Jurkat, Clone E6-1 (cell line): ENCODE measurements around the gene KLHL42. TPM values are rescaled to one million over a fixed set of nuclear protein-coding genes. Genes with fewer than 3 reads are reported as not detected.
A peak's percentile ranks its signal among the peaks of the same experiment; 100 is the strongest.
"Not testable (repeated sequence)": the region's sequence is repeated elsewhere in the genome, so short reads cannot be mapped to it uniquely, and the experiment has no call there.

Experiments
- DNase-seq: peaks from one replicate; pipeline ENCODE4 v3.0.0-alpha.2; 2011; ENCODE audit warnings: low read depth, low spot score
- H3K4me3 ChIP-seq: 2 replicates; pipeline ENCODE4 v1.5.1; 2011; ENCODE audit warnings: mild to moderate bottlenecking, low read length, control low read depth, moderate library complexity
- polyA plus RNA-seq: library from polyadenylated mRNA; unstranded; fragments of >200 nt; gene quantifications from one replicate; pipeline ENCODE4 v1.2.1, GENCODE V29; 2012; ENCODE audit warnings: missing spikeins; ENCODE audit not compliant: insufficient read length, insufficient read depth

KLHL42 gene, protein sequence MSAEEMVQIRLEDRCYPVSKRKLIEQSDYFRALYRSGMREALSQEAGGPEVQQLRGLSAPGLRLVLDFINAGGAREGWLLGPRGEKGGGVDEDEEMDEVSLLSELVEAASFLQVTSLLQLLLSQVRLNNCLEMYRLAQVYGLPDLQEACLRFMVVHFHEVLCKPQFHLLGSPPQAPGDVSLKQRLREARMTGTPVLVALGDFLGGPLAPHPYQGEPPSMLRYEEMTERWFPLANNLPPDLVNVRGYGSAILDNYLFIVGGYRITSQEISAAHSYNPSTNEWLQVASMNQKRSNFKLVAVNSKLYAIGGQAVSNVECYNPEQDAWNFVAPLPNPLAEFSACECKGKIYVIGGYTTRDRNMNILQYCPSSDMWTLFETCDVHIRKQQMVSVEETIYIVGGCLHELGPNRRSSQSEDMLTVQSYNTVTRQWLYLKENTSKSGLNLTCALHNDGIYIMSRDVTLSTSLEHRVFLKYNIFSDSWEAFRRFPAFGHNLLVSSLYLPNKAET
- 10.0 TPM for polyA plus RNA-seq

DNA sequence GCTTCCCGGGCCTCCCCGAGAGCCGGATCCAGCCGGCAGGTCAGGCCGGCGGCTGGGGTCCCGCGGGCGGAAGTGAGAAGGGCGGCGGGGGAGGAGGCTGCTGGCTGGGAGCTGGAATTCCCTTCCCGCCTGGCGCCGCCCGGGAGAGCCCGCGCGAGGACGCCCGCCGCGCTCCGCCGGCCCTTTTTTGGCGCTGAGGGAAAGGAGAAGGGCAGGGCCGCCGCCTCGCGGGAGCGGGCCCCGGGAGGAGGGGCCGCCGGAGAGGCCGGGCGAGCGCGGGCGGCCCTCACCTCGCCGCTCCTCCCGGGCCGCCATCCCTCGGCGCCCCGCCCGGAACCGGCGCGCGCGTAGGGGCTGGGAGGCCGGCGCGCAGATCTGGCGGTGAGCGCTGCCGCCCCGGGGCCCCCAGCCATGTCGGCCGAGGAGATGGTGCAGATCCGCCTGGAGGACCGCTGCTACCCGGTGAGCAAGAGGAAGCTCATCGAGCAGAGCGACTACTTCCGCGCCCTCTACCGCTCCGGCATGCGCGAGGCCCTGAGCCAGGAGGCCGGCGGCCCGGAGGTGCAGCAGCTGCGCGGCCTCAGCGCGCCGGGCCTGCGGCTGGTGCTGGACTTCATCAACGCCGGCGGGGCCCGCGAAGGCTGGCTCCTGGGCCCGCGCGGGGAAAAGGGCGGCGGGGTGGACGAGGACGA lies at the start of gene KLHL42, which contains the start of gene MANSC4:
Gene KLHL42 (plus strand): TSS at position 314 of the 692 bp plus-strand sequence. CDS start 98 bp downstream, at position 412.
Gene MANSC4 (minus strand): TSS at position 317 of the 692 bp plus-strand sequence. CDS start 8,960 bp downstream, outside the sequence.
- peak; percentile 46 for DNase-seq
- peak within 1 kb of the TSS; percentile 78 for H3K4me3 ChIP-seq

DNA sequence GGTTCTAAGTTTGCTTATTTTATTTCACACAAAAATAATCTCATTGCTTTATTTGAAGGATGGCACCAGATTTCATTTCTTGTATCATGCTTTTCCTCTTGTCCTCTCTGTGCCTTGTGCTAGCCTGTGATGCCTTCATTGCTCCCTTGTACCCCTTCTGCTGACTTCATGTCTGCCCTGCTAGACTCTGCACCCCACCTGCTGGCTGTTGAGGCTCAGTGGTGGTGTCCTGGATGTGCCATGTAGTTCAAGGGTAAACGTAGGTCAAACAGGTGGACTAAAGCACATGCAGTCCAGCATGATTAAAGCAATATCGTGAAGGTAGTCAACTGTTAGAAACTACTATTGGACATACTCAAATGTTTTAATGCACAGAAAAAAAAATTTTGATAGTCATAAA lies 47.8 kb upstream of the KLHL42 start:
- DNase-seq: peak; percentile 29
- no peak overlapping the region for H3K4me3 ChIP-seq

DNA sequence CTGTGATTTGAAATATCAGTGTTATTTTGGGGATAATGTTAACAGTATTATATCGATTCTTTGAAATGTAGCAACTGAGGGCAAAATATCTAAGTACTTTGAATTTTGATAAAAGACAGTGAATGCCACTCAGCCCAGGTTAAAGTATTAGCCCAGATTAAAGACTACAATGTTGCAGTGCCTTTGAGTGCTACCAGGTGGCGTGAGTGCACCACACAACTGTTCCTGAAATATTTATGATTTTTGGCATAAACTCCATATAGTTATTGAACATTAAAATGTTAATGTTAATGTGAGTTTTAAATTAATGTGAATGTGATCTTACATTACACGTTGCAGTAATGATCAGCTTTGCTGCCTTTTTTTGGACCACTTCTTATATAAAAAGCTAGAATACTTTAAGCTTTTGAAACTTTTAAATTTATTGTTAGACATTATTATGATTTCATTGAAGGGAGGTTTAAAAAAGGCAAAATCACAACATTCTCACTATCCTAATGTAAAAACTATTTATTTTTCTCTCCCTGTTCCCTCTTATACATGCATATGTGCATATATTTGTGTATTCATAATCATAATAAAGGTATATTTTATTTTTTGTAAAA lies 46.9 kb upstream of the KLHL42 start:
- peak; percentile 32 for DNase-seq
- no peak overlapping the region for H3K4me3 ChIP-seq

DNA sequence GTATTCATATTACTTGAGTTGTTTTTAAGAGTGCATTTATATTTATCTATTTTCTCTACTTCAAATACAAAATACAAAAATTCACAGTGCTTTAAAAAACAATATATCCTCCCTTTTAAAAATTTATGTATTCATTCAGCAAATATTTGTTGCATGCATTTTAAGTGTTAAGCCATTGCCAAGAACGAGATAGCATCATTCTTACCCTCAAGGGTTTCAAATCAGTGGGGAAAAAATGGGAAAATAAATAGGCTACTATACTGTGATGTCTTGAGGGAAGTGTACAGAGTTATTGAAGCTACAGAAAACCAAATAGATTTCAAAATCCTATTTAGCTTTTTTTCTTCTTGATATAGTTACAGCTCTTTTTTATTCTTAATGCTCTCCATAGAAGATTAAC lies 46.2 kb upstream of the KLHL42 start:
- DNase-seq: no peak
- no peak overlapping the region for H3K4me3 ChIP-seq

DNA sequence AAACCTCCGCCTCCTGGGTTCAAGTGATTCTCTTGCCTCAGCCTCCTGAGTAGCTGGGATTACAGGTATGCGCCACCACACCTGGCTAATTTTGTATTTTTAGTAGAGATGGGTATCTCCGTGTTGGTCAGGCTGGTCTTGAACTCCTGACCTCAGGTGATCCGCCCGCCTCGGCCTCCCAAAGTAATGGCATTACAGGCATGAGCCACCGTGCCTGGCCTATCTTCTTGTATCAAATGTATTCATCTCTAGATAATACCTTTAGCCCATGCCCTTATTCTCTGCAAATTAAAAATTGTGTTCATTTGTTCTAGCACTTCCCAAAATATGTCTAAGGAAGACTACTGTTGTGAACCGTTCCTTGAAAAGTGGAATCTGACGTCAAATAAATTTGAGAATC lies 45.7 kb upstream of the KLHL42 start:
- DNase-seq, H3K4me3 ChIP-seq: not testable (repeated sequence)

DNA sequence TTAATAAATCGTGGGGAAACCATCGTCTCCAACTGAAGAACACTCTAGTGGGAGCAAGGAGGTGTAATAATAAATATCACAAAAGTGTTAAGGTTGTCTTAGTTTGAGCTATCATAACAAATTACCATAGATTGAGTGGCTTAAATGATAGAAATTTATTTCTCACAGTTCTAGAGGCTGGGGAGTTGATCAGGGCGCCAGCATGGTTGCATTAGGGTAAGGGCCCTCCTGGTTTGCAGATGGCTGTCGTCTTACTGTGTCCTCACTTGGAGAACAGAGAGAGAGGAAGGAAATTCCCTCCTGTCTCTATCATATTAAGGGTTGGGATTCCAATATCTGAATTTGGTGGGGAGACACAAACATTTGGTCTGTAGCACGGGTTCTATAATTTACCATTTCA lies 36.4 kb upstream of the KLHL42 start:
- DNase-seq: no peak
- H3K4me3 ChIP-seq: no peak overlapping the region

DNA sequence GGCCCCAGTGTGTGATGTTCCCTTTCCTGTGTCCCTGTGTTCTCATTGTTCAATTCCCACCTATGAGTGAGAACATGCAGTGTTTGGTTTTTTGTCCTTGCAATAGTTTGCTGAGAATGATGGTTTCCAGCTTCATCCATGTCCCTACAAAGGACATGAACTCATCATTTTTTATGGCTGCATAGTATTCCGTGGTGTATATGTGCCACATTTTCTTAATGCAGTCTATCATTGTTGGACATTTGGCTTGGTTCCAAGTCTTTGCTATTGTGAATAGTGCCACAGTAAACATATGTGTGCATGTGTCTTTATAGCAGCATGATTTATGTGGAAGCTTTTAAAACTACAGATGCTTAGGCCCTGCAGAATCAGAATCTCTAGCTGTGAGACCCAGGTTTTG lies 34.3 kb upstream of the KLHL42 start:
- H3K4me3 ChIP-seq, DNase-seq: not testable (repeated sequence)

DNA sequence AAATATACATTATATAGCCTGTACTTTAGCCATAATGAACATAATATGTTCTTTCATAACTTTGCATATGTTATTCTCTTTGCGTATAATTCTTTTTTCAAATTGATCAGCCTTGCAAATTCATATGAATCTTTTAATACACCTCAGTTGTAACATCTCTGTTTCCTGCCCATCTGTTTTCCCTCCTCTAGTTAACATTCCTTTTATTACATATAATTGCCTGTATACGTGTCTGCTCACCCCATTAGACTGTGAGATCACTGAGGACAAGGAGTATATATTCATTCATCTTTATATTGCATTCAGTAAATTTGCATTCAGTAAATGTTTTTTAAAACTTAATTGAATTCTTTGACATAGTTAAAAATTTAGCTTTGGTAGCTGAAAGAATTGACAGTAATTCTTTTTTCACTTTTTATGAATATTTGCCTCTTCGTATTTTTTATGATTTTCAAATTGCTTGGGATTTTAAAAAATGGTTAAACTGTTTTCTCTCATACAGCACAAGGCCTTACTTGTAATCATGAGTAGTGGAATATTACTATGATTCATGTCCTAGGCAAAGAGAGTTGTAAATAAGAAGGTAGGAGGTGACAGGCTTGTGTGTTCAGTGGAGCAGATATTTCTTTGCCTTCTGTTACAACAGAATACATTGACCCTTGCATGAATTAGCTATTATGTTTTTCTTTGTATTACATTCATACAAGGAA lies 32.8 kb upstream of the KLHL42 start:
- H3K4me3 ChIP-seq: no peak overlapping the region
- no peak for DNase-seq

DNA sequence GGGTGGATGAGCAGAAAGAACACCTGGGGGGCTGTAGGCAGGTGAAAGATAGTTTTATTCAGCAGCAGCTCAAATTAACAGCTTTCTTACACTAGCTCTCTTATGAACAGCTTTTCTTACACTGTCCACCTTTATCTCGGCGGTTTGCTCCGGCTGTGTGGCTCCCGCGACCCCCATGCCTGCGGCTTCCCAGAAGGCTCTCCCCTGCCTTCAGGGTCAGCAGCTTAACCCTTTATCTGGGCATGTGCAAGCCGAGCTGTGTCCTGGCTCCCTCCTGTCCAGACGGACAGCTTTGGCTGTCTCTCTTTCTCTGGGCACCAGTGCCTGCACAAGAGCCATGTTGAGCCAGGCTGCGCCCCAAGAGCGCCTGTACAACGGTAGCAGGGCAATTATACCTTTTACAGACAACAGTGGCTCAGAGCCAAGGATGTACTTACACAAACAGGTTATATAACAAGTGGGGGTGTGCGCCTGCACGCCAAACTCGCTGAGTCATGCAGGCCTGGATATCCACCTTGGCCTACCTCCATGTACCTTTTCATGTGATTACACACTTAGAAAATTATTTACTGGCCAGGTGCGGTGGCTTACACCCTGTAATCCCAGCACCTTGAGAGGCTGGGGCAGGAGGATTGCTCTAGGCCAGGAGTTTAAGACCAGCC lies 28.5 kb upstream of the KLHL42 start:
- no peak for DNase-seq

DNA sequence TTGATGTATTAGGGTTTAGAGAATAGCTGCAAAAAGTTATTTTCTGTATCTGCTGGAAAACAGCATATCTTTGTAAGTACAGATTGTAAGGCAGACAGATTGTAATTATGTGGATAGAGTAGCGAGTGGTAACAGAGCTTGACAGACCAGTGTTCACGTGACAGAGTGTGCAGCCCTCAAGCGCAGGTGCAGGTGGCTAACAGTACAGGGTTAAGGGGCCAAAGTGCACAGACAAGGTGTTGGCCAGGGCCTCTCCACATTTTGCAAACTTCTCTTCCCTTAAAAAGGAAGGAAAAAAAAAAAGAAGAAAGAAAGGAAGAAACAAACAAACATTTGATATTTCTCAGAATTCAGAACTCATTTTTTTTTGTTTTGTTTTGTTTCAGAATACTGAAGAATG lies 25.2 kb upstream of the KLHL42 start:
- H3K4me3 ChIP-seq: no peak overlapping the region
- DNase-seq: no peak

More for the DNA sequence above, 28.5 kb upstream of the KLHL42 start:
- H3K4me3 ChIP-seq: no peak overlapping the region

DNA sequence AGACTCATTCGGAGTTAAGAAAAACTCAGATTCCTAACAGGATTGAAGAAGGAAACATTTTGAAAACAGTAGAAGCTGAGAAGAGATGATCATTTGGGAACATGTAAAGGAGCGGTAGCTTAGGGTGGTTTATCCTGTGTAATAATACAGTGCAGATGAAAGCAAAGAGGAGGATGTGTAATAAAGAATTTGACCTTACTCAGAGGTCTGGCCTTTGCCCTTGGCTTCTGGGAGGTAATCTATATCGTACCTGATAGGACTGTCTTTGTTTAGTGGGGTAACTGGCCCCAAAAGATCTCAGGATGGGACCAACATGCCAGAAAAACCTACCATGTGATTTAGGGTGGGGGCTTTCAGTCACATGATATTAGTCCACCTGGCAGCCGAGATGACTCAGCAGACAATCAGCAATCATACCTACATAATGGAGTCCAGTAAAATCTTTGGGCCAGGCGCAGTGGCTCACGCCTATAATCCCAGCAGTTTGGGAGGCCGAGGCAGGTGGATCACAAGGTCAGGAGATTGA lies 23.3 kb upstream of the KLHL42 start:
- DNase-seq: no peak
- no peak overlapping the region for H3K4me3 ChIP-seq

DNA sequence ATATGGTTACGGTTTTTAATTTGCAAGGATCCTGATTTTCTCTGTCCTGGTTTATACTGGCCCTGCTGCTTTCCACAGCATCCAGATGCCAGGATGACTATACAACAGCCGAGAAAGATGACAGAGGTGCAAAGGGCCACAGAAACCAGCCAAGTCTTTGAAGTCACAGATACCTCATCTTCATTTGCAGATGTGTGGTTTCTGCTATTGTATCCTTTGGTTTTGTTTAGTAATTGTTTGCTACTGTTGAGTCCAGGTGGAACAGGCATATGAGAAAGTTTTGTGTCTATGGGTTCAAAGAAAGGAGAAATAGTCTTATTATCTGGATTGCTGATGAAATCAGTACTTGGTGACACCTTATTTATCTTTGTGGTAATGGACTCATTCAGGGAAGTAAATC lies 17.3 kb upstream of the KLHL42 start:
- DNase-seq: peak; percentile 62
- H3K4me3 ChIP-seq: no peak overlapping the region

DNA sequence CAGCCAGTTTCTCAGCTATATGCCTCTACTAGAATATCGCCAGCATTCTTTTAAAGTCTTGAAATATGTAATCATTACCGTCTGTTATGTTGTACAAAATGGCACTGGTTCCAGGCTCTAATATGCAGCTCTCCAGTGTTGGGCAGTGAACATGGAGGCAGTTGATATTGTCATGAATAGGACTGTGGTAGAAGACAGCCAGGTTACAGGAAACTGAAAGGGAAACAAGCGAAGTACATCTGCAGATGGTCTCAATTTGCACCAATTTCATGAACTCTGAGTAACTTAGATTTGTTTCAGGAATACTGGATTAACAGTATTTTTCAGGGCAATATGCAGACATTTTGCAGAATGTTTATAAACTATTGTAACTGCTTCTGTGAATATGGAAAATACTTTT lies 13.4 kb upstream of the KLHL42 start:
- no peak for DNase-seq
- H3K4me3 ChIP-seq: no peak overlapping the region

DNA sequence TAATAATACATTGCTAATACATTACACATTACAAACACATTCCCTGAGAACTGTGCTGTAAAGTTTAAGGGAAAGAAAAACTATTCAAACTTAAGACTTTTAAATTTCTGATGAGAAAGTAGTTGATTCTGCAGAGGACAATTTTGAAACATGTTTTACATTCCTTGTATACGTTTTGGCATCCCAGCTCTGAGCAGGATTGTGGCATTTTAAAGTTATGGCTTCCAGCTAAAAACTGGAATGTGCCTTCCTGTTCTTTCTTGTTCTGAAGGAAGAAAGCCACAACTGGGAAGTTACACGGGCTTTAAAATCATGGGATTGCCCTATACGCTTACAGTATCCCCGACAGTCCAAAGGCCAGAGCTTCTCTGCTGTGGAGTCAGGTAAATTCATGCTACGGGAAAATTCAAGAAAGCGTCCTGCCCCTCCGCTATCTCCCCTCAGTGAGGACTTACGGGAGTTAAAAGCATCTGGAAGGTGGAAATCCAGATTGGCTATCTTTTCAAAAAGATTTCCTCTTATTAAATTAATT lies 10.8 kb upstream of the KLHL42 start:
- no peak overlapping the region for H3K4me3 ChIP-seq
- no peak for DNase-seq

DNA sequence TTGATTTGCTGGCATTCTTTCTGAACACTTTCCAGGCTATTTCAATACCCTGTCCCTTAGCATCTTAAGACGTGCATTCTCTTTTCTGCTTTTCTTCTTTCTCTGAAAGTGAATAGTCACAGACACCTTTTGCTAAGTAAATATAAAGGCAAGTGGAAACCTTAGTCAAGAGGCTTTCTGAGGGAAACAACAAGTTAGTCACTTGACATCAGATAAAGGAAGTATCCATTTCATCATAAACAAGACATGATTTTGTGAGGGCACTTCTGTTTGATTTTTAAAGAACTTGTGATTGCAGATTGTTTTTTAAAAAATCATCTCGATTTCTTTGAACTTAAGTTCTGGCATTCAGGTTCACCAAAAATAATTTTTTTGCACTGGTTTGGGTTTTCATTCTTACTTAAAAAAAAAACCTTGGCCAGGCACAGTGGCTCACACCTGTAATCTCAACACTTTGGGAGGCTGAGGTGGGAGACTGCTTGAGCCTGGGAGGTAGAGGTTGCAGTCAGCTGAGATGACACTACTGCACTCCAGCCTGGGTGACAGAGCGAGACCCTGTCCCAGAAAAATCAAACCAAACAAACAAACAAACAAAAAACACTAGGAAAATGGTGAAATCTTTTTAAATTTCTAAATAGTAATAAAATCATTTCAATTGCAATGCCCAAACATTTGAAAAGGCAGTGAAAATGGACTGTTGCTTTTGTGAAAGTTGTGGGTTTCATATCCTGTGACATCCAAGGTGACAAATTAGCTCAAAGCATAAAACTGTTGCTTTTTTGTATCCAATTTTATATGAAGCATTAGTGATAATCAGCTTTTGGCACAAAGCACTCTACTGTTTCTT lies 8.3 kb upstream of the KLHL42 start:
- H3K4me3 ChIP-seq: no peak overlapping the region
- no peak for DNase-seq

DNA sequence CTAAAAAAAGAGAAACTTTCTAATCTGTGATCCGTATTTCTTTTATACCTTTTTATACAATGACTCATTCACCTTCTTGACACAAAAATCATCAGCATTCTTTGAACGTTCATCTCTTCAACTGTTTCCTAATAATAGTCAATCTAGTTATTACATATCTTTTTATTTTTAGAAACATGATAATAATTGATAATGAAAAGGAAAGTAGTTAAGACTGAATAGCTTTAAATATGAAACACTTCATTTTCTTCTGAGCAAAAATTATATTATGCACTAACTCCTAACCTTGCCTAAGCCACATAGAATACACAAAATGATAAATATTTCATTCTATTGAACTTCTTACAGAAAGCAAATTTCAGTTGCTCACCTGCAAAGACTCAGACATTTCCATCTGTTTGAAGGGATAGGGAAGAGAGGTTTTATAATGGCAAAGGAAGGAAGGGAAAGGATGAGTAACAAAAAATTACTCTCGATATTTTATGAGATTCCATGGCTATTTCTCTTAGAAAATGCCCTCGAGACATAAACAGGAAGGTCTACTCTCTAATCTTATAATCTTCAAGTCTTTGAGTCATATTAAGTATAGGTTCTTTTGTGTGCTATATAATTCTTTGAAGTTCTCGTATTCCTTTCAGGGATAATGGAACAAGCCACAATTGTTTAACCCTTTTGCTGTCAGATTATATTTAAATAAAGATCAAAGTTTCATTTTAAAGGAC lies 7.5 kb upstream of the KLHL42 start:
- no peak for DNase-seq

DNA sequence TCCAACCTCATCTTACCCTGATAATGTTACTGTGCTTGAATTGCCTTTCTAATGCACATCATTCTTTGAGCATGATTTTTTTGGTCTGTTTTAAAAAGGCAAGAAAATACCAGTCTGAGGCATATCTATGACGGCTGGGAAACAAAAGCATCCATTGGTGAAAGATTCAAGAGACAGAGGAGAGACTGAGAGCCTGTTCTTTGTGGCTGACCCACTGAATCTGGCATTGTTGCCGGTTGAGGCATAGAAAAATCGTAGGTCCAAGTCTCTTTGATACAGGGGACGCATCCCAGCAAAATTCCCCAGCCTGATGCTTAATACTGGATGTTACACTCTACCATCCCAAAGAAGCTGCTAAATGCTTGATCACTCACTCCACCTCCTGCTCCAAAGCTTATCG lies 2.9 kb upstream of the KLHL42 start:
- H3K4me3 ChIP-seq: no peak overlapping the region
- DNase-seq: no peak

More for the DNA sequence above, 7.5 kb upstream of the KLHL42 start:
- no peak overlapping the region for H3K4me3 ChIP-seq
